ENCODE results near the gene CWC27. TPM values are rescaled to one million over a fixed set of nuclear protein-coding genes. Genes with fewer than 3 reads are reported as not detected.

CWC27 gene
- polyA plus RNA-seq (2014; cell fraction: cytosol; rRNA removed) = 15.6 and 17.1 TPM in 2 replicates
- polyA plus RNA-seq (2014; cell fraction: nucleus; rRNA removed) = 9.2 and 17.9 TPM in 2 replicates

DNA sequence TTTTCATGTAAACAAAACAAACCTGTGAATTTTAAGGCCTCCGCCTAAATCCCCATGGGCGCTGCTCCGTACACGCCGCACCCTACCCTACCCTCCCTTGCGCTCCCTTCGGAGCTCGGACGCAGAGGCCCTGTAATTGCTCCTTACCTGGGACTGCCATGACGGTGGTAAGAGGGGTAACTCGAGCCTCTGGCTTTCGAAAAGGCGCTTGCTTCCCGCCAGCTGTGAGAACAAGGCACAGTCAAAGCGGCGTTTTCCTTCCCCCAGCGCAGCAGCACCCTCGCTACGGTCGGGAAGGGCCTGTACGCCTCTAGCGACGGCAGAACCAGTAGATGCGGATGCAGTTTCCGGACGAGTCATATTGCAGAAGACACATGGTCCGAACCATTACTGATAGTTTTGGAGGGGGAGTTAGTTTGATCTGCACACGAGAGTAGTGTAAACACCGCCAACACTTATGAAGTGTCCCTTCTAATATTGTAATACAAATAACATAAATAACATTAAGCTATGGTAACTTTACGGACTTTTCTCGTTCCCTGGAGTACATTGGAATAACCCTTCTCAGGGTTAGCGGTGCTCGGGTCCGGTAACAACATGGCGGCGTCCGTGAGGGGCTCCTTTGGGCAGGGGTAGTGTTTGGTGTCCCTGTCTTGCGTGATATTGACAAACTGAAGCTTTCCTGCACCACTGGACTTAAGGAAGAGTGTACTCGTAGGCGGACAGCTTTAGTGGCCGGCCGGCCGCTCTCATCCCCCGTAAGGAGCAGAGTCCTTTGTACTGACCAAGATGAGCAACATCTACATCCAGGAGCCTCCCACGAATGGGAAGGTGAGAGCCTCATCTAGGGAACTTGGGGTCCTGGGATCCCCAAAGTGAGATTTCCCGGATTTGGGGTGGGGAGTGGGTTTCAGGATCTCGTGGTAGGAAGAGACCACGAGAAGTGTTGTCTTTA is at the start of gene CWC27, which contains the start of gene SREK1IP1:
Gene CWC27, plus strand, starts transcription at position 573 of the 955 bp plus-strand sequence. Its CDS starts 217 bp downstream, at position 790.
Gene SREK1IP1, minus strand, starts transcription at position 334 of the 955 bp plus-strand sequence. Its CDS starts 174 bp downstream, at position 160.
- DNase-seq (ENCODE audit: low spot score) = peak; percentile 92

GRCh38 chr5:64722588-64722987 is 46.1 kb upstream of the CWC27 start:
- peak; percentile 10 for DNase-seq (ENCODE audit: low spot score)

DNA sequence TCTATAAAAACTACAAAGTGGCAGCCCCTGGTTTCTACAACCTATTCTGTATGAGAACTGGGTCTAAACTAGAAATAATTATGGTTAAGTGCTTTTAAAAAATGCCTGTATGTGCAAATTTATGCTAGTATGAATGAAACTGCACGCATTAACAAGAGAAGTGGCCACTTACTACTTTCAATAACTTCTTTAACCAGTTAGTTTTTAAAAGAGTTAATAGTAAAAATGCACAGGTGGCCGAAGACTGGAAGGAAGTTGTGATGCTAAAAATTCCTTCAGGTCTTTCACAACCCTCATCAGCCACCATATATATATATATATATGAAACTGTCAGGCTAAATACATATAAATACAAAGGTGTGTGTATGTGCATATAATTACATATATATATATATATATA is 41.6 kb upstream of the CWC27 start:
- no peak for DNase-seq (ENCODE audit: low spot score)

GRCh38 chr5:64742411-64742810 is 26.3 kb upstream of the CWC27 start:
- no peak for DNase-seq (ENCODE audit: low spot score)

DNA sequence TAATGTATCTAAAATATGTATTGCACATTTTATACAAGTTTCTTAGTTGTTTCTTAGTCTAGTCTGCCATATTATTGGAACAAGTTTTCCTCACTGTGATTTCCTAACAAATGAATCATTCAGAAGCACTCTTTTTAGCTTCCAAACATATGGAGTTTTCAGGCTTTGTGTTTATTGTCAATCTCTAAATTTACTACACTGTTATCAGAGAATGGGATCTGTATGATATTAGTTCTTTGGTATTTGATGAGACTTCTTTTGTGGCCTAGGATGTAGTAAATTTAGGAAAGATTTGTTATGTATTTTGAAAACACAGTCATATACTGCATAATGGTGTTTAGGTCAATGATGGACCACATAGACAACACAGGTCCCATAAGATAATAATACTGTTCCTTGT is 25.9 kb upstream of the CWC27 start:
- no peak for DNase-seq (ENCODE audit: low spot score)

DNA sequence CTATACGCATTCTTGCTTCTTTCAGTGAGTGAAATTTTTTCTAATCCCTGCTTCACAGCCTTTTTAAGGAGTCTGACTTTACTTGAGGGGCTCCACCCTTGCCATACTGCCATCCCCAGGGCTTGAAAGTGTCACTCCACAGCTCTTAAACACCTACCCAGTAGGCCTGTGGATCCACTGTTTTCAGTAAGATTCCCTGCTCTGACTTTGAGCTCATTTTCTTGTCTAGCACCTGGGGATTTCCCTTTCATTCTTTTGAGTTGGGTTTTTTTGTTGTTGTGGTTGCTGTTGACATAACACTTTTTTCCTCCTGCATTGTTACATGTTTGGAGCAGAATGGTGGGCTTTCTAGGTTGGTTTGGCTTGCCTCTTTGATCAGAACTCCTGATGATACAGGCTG is 23.8 kb upstream of the CWC27 start:
- no peak for DNase-seq (ENCODE audit: low spot score)

DNA sequence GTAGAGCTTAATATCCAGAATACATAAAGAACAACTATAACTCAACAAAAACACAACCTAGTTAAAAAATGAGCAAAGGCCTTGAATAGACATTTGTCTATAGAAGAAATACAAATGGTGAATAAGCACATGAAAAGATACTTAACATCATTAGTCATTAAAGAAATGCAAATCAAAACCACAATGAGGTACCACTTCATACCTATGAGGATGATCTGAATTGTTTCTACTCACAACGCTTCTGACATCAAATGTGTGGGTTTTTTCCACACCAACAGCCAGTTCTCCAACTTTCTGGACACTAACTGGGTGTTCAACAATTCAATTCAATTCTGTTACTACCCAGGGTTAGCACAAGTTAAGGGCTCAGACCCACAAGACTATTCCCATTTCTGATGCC is 22.3 kb upstream of the CWC27 start:
- no peak for DNase-seq (ENCODE audit: low spot score)

DNA sequence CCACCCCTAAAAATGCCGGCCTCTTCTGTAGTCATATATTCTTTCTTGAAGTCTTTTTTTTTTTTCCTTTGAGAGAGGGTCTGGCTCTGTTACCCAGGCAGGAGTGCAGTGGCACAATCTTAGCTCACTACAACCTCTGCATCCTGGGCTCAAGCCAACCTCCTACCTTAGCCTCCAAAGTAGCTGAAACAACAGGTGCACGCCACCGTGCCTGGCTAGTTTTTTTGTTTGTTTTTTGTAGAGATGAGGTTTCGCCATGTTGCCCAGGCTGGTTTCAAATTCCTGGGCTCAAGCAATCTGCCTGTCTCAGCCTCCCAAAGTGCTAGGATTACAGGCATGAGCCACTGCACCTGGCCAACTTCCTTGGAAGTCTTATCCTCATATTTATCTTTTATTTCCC is 19.3 kb upstream of the CWC27 start:
- DNase-seq (ENCODE audit: low spot score) = no peak

DNA sequence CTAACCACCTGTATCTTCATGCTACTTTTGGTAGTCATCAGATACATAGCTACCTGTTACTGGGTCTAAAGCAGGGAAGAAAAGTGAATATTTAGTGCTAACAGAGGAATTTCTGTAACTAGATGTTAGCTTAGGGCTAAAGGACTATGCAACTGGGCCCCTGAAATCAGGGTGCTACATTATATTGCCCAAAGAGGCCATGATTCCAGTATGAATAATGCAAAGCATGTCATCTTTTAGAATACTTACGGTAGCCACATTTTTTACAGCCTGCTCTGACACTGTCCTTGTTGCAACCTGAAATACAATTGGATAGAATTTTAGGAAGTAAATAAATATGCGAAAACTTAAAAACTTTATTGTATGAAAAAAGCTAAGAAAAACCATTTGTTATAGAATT is 14.7 kb upstream of the CWC27 start:
- DNase-seq (ENCODE audit: low spot score) = no peak

GRCh38 chr5:64758901-64759300 is 9.8 kb upstream of the CWC27 start:
- DNase-seq (ENCODE audit: low spot score) = no peak

- no peak for DNase-seq (ENCODE audit: low spot score)
These were observed 8.6 kb upstream of the CWC27 start for GRCh38 chr5:64759960-64760660.

DNA sequence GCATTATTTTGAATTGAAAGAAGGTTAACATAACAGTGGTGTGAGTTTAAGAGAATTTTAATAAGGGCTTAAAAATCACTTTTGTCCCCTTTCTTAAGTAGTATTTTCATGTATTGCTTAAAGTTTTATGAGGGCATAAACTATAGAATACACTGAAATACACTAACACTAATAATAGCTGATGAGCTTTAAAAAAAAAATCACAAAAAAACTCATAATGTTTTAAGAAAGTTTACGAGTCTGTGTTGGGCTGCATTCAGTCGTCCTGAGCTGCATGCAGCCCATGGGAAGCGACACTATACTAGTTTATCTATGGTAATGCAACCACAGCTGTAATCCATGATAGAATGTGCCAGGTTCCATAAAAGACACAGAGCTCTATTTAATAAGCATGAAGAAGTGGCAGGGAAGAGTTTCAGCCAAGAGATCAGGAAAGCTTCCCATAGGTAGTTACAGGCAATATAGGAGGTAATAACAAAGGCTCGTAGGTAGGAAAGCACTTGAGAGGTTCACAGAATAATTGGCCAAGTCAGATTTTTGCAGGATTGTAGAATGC is 4.7 kb upstream of the CWC27 start:
- no peak for DNase-seq (ENCODE audit: low spot score)

- no peak for DNase-seq (ENCODE audit: low spot score)
These were observed 2.8 kb upstream of the CWC27 start for GRCh38 chr5:64765804-64766504.

DNA sequence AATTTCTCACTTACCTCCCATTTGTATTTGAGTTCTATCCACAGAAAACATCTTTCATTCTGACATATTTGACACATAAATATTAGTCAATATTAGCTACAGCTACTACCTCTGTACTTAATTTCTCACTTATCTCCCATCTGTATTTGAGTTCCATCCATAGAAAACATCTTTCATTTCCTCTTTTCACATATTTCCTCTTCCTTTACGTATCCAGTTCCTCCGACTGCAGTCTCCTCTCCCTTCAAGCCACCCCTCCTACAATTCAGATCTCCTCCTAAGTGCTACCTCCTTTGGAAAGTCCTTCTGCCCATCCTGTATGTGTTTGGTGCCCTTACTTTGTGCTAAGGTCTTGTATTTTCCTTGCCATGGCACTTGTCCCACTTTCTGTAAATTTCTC is 1.8 kb upstream of the CWC27 start:
- DNase-seq (ENCODE audit: low spot score) = no peak

DNA sequence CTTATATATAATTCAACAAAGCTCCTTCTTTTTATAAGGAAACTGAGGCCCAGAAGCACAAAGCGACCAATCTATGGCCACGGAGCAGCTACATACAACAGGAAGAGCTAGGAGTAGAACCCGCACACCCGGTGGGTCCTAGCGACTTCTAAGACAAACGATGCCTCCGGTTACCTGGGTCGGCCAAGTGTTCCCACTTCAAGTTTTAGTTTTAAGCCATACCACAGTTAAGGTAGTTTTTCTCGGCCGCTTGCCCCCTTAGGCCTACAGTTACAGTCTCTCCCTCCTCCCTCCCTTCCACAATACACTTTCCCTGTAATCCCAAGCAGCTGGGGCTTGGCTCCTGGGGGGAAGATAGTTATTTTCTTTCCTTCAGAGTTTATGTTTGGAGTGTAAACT is 772 bp upstream of the CWC27 start:
- DNase-seq (ENCODE audit: low spot score) = no peak

GRCh38 chr5:64769855-64770254 is 1.1 kb downstream of the CWC27 start:
- DNase-seq (ENCODE audit: low spot score) = no peak

DNA sequence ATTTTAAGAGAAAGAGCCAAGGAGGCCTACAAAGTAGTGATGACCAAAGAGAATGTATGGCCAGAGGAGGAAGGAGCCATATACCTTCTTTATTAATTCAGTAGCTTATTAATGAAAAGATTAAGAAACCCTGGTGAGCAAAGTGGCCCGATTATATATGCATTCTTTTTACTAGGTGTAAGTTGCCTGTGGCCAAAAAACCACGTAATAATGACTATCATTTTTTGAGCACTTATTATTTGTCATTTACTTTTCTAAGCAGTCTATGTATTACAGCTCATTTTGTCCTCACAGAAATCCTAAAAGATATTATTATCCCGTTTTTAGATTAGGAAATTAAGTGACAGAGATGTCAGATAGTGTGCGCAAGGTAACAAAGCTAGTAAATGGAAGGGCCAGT is 3.0 kb downstream of the CWC27 start:
- no peak for DNase-seq (ENCODE audit: low spot score)

DNA sequence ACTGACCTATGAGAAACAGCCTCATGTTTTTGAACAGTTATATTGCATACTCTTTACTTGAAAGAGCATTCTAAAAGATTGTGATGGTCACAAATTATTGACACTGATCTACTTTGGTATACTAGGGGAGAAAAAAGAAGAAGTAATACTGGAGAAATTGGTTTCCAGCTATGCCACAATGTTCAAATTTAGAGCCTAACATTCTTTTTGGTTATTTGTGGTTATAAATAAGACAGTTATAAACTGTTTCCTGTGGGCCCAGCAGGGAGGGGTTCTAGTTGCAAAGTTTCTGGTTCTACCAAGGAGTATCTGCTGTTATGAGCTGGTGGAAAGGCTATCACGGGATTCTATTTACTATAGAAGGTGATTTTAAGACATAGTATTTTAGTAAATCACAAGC is 4.8 kb downstream of the CWC27 start:
- DNase-seq (ENCODE audit: low spot score) = no peak

- no peak for DNase-seq (ENCODE audit: low spot score)
These were observed 6.6 kb downstream of the CWC27 start for GRCh38 chr5:64775291-64775690.

DNA sequence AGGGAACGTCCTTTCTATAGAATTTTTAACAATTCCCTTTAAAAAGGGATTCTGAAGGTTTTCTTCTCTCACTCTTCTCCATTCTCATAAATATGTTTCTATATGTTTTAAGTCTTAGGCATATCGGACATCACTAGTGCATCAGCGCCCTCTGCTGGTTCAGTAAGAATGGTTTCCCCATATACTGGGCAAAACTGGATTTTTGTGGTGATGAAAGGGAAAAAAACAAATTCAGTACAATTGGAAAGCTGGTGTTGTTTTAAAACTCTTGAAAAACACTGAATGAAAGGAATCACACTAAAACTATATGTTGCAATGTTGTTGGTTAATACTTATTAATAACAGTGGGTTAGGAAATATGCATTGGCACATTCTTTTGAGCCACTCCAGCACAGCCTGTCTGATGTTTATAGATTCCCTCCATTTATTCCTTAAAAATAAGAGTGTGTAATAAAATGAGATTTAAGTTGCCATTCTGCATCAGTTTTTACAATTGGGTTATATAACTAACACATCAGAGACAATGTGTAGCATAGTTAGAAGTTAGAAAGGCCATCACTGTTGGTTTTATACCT is 15.8 kb downstream of the CWC27 start:
- DNase-seq (ENCODE audit: low spot score) = peak; percentile 70

DNA sequence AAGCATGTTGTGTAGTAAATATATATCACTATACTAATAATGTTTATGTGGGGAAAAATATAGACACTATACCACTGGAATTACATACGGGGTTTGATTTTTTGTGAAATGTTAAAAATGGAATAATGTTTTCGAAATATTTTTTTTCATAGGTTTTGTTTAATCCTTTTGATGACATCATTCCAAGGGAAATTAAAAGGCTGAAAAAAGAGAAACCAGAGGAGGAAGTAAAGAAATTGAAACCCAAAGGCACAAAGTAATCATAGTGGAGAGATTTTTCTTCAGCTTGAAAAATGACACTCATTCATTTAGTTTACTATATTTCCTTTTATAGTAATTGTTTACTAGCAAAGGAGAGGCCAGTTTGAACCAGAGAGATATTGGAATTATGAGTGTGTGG is 17.6 kb downstream of the CWC27 start:
- no peak for DNase-seq (ENCODE audit: low spot score)
